GM10847 (cell line): ENCODE measurements around the gene CFAP161.

Experiments used
- POLR2A ChIP-seq: IDR thresholded peaks from 2 replicates; pipeline ENCODE4 v1.6.1; 2011; ENCODE audit not compliant: insufficient read length; ENCODE audit errors: extremely low read depth

Gene CFAP161, protein sequence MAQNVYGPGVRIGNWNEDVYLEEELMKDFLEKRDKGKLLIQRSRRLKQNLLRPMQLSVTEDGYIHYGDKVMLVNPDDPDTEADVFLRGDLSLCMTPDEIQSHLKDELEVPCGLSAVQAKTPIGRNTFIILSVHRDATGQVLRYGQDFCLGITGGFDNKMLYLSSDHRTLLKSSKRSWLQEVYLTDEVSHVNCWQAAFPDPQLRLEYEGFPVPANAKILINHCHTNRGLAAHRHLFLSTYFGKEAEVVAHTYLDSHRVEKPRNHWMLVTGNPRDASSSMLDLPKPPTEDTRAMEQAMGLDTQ

GRCh38 chr15:81133782-81134461 lies at the start of gene CFAP161:
TSS of gene CFAP161 (plus strand) at chr15:81134270. CDS start at chr15:81134330, 60 bp downstream.
- TF ChIP-seq POLR2A: no peak

DNA sequence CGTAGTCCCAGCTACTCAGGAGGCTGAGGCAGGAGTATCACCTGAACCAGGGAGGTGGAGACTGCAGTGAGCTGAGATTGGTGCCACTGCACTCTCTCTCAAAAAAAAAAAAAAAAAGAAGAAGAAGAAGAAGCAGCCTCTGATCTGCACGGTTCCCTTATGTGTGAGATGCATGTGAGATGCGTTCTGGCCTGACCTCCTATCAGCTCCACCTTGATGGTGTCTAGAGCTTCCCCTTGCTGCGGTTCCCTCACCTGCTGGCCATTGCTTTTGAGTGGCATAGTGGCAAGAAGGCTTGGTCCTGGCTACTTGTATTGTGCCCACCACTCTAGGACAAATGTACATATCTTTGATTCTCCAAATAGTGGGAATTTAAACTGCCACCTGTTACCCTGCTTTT lies 49.4 kb upstream of the CFAP161 start:
- TF ChIP-seq POLR2A: no peak

- TF ChIP-seq POLR2A: no peak
These were observed 48.9 kb upstream of the CFAP161 start for GRCh38 chr15:81085213-81085612.

DNA sequence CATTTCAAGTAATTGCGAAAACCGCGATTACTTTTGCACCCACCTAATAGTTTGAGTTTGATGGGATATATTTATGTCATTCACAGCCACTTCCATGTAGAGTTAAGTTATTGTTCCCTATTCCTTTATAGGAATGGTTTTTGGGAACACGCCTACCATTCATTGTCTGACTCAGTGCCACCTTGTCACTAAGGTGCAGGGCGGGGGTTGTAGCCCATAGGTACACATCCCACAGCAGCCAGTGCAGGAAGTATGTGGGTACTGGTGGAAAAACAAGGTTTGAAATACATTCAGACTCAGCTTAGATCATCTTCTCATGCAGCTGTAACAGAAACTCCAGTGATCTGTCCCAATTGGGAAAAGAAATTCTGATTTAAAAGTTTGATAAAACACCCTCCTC lies 48.2 kb upstream of the CFAP161 start:
- TF ChIP-seq POLR2A: no peak

GRCh38 chr15:81087066-81087465 lies 47.0 kb upstream of the CFAP161 start:
- no peak for TF ChIP-seq POLR2A

GRCh38 chr15:81087694-81088093 lies 46.4 kb upstream of the CFAP161 start:
- TF ChIP-seq POLR2A: no peak

GRCh38 chr15:81088470-81089013 lies 45.5 kb upstream of the CFAP161 start:
- TF ChIP-seq POLR2A: no peak

DNA sequence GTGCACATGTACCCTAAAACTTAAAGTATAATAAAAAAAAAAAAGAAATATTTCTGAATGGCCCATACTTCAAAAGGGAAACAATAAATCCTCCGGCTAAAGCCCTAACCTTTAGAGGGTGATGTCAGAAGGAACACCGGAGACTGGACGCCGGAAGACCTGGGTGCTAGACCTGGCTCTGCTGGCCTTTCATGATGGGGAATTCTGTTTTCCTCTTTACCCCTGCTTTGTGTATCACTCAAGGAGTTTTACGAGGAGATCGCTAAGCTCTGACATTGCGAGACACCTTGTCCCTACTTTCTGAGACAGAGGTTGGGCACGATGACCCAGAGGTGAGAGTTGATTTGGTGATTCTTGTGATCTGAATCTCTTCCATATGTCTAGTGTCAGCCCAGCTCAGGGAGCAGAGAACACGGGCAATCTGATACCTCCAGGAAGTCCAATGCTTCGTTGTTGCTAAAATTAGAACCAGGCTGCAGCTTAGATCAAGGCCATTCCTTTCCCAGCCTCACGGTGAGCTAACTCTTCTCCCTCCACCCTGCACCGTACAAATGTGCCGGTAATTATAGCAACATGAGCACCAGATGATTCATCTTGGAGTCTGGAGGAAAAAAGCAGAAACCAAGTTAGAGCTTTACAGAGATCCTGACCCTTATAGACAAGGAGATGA lies 42.0 kb upstream of the CFAP161 start:
- no peak for TF ChIP-seq POLR2A

DNA sequence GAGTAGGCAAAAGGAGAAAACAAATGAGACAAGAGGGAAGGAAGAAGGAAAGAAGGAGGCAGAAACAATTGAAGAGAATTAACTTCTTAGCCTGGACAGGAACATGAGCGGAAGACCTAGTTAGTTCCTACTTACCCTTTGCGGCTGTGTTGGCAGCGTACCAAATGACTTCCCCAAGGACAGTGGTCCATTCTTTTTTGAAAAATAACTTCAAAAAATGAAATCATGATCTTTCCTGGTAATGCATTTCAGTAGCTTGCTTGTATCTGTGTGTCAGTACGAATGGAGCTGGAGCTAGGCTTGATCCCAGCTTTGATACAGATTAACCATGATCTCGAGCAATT lies 41.5 kb upstream of the CFAP161 start:
- TF ChIP-seq POLR2A: no peak

- no peak for TF ChIP-seq POLR2A
These were observed 40.1 kb upstream of the CFAP161 start for GRCh38 chr15:81093961-81094360.

DNA sequence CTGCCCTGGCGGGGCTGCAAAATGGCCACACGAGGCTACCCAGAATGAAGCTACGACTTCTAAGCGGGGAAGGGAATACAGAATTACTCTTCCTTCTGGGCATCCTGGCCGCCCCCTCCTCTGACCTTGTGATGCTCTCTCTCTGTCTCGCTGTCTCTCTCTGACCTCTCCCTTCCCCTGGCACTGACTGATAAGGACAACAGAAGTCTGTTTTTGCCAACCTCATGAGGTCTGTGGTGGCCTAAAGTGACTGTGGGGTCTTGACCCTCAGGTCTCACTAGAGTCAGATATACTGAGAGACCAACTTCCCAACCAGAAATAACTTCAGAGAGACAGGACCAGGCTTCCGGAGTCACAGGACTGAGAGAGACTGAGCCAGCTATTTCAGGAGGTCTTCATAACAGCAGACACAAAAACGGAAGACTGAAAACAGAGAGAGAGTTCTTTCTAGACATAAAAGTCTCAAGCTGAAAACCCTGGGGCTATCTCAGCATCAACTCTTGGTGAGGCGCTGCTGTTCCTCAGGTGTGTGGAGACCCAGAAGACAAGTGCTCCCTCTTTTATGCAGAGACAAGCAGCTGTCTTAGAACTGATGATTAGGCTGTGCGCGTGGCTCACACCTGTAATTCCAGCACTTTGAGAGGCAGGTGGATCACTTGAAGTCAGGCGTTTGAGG lies 38.2 kb upstream of the CFAP161 start:
- TF ChIP-seq POLR2A: no peak

- no peak for TF ChIP-seq POLR2A
These were observed 37.7 kb upstream of the CFAP161 start for GRCh38 chr15:81096398-81096797.

GRCh38 chr15:81097116-81097889 lies 36.8 kb upstream of the CFAP161 start:
- no peak for TF ChIP-seq POLR2A

GRCh38 chr15:81097890-81098280 lies 36.2 kb upstream of the CFAP161 start:
- TF ChIP-seq POLR2A: no peak

DNA sequence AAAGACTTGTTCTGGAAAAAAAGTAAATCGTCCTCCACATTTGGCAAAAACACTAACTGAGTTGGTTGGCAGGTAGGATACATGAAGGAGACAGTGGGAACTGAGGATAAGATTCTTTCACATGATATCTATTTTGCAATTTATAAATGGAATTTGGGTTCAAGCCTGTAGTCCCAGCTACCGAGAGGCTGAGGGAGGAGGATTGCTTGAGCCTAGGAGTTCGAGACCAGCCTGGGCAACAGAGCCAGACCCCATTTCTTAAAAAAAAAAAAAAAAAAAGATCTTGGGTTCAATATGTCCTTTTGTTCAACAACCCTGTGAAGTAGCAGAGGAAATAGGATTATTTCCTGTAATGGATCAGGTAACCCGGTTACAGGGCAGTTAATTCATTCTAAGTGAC lies 35.7 kb upstream of the CFAP161 start:
- no peak for TF ChIP-seq POLR2A
